Measurements from ENCODE around the gene PTPRM.

The PTPRM gene

GRCh38 chr18:8357320-8357719 is 790.2 kb downstream of the PTPRM start:
- no peak for DNase-seq

- no peak for DNase-seq
These were observed 791.1 kb downstream of the PTPRM start for GRCh38 chr18:8358033-8358765.

GRCh38 chr18:8359076-8359475 is 792.0 kb downstream of the PTPRM start:
- DNase-seq: no peak

- DNase-seq: no peak
These were observed 792.4 kb downstream of the PTPRM start for GRCh38 chr18:8359481-8359880.

GRCh38 chr18:8361941-8362471 is 794.9 kb downstream of the PTPRM start:
- no peak for DNase-seq

GRCh38 chr18:8362863-8363262 is 795.7 kb downstream of the PTPRM start:
- DNase-seq: no peak

GRCh38 chr18:8364385-8364784 is 797.3 kb downstream of the PTPRM start:
- no peak for DNase-seq

GRCh38 chr18:8365006-8365405 is 797.9 kb downstream of the PTPRM start:
- no peak for DNase-seq

- DNase-seq: no peak
These were observed 798.4 kb downstream of the PTPRM start for GRCh38 chr18:8365528-8365927.

GRCh38 chr18:8366070-8366469 is 799.0 kb downstream of the PTPRM start:
- no peak for DNase-seq

GRCh38 chr18:8366656-8367055 is 799.5 kb downstream of the PTPRM start:
- DNase-seq: no peak

- peak; percentile 71 for DNase-seq
These were observed 800.3 kb downstream of the PTPRM start for GRCh38 chr18:8367217-8367988.

- no peak for DNase-seq
These were observed 801.5 kb downstream of the PTPRM start for GRCh38 chr18:8368512-8369217.

GRCh38 chr18:8373486-8373885 is 806.4 kb downstream of the PTPRM start:
- no peak for DNase-seq

GRCh38 chr18:8374676-8375075 is 807.6 kb downstream of the PTPRM start:
- DNase-seq: no peak

- no peak for DNase-seq
These were observed 808.1 kb downstream of the PTPRM start for GRCh38 chr18:8375249-8375648.

- DNase-seq: no peak
These were observed 809.0 kb downstream of the PTPRM start for GRCh38 chr18:8376113-8376512.

- no peak for DNase-seq
These were observed 812.2 kb downstream of the PTPRM start for GRCh38 chr18:8379187-8379941.

GRCh38 chr18:8380006-8380405 is 812.9 kb downstream of the PTPRM start:
- no peak for DNase-seq

- no peak for DNase-seq
These were observed 813.8 kb downstream of the PTPRM start for GRCh38 chr18:8380926-8381325.

GRCh38 chr18:8381821-8382459 is 814.8 kb downstream of the PTPRM start:
- DNase-seq: no peak

- no peak for DNase-seq
These were observed 818.3 kb downstream of the PTPRM start for GRCh38 chr18:8385400-8385799.
